ENCODE data around the gene MCM8. TPM values are rescaled to one million over a fixed set of nuclear protein-coding genes. Genes with fewer than 3 reads are reported as not detected.

MCM8 gene
- polyA plus RNA-seq, 1 donor from 2014 or later, result 5.1 TPM

- no peaks in the 10 kb centered on the region for H3K27me3 ChIP-seq (ENCODE audit: insufficient read depth, low read depth, low read length)
- no peak overlapping the region for H3K4me3 ChIP-seq (ENCODE audit: low read length)
- peaks cover 8% of the 10 kb centered on the region for H3K36me3 ChIP-seq (ENCODE audit: insufficient read depth, low read length)
- no peak overlapping the region for H3K4me2 ChIP-seq (ENCODE audit: low read length)
- no peak overlapping the region for H2AFZ ChIP-seq (ENCODE audit: low read depth, low read length)
- no peaks in the 10 kb centered on the region for H3F3A ChIP-seq (ENCODE audit: insufficient read depth, low read length, poor library complexity, severe bottlenecking)
- peaks cover 8% of the 10 kb centered on the region for H3K9me3 ChIP-seq (ENCODE audit: low read length)
- no peaks in the 10 kb centered on the region for H3K79me2 ChIP-seq (replicated peaks; ENCODE audit: insufficient read depth, low read length)
- H3K9ac ChIP-seq (ENCODE audit: low read length), result no peak overlapping the region
- H3K27ac ChIP-seq (ENCODE audit: low read length), result no peak overlapping the region
- H3K9me2 ChIP-seq (ENCODE audit: insufficient read depth, low read length), result no peaks in the 10 kb centered on the region
- no peaks in the 10 kb centered on the region for H4K20me1 ChIP-seq (ENCODE audit: insufficient read depth)
- TF ChIP-seq CTCF (IDR thresholded peaks at IDR 0.05; ENCODE audit: poor library complexity, severe bottlenecking), result no peak
- TF ChIP-seq MXI1 (conservative IDR thresholded peaks at IDR 0.05; ENCODE audit: poor library complexity, severe bottlenecking), result no peak
- TF ChIP-seq TAF1 (IDR thresholded peaks at IDR 0.05; ENCODE audit: low read depth), result no peak
- no peak for TF ChIP-seq EZH2 (IDR thresholded peaks at IDR 0.05; ENCODE audit: borderline replicate concordance, insufficient read depth, low read length, poor library complexity, severe bottlenecking)
- TF ChIP-seq POLR2AphosphoS5 (IDR thresholded peaks at IDR 0.05), result no peak
- TF ChIP-seq EP300 (conservative IDR thresholded peaks at IDR 0.05; ENCODE audit: poor library complexity, severe bottlenecking), result no peak
- no peak for TF ChIP-seq SMC3 (conservative IDR thresholded peaks at IDR 0.05; ENCODE audit: poor library complexity)
- no peak for TF ChIP-seq RAD21 (conservative IDR thresholded peaks at IDR 0.05)
- TF ChIP-seq REST (IDR thresholded peaks at IDR 0.05; ENCODE audit: borderline replicate concordance), result no peak
These were observed 75.6 kb downstream of the MCM8 start for GRCh38 chr20:6026051-6026450.

DNA sequence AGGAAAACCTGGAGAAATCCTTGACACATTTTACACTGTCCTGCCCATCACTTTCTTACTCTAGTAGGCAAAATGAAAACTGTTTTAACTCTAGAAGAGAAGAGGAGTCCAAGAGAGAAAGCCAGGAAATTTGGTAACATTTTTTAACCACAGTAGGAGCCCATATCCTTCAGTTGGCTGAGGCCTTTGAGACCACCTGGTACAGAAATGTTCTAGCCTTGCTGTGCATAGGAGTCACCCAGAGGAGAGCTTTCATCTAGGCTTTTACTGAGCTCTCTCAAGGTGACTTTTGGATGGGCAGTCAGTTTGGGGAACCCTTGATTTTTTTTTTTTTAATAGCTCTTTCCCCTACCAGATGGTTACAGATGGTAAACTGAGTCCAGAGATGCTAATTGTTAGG, 78.4 kb downstream of the MCM8 start:
- Histone ChIP-seq H3K4me2 (ENCODE audit: low read length) (no peak overlapping the region), H3K4me3 (ENCODE audit: low read length) (no peak overlapping the region), H3K79me2 (replicated peaks; ENCODE audit: insufficient read depth, low read length) (no peaks in the 10 kb centered on the region), H3K36me3 (ENCODE audit: insufficient read depth, low read length) (peaks cover 8% of the 10 kb centered on the region), H2AFZ (ENCODE audit: low read depth, low read length) (no peak overlapping the region), H3K27ac (ENCODE audit: low read length) (no peak overlapping the region), H3K9me2 (ENCODE audit: insufficient read depth, low read length) (no peaks in the 10 kb centered on the region), H3K9me3 (ENCODE audit: low read length) (peaks cover 8% of the 10 kb centered on the region), H3K27me3 (ENCODE audit: insufficient read depth, low read depth, low read length) (no peaks in the 10 kb centered on the region), H3F3A (ENCODE audit: insufficient read depth, low read length, poor library complexity, severe bottlenecking) (no peaks in the 10 kb centered on the region), H4K20me1 (ENCODE audit: insufficient read depth) (no peaks in the 10 kb centered on the region), H3K9ac (ENCODE audit: low read length) (no peak overlapping the region)
- no peak for TF ChIP-seq RAD21 (conservative IDR thresholded peaks at IDR 0.05)
- TF ChIP-seq MXI1 (conservative IDR thresholded peaks at IDR 0.05; ENCODE audit: poor library complexity, severe bottlenecking), result no peak
- no peak for TF ChIP-seq REST (IDR thresholded peaks at IDR 0.05; ENCODE audit: borderline replicate concordance)
- no peak for TF ChIP-seq POLR2AphosphoS5 (IDR thresholded peaks at IDR 0.05)
- TF ChIP-seq EZH2 (IDR thresholded peaks at IDR 0.05; ENCODE audit: borderline replicate concordance, insufficient read depth, low read length, poor library complexity, severe bottlenecking), result no peak
- TF ChIP-seq SMC3 (conservative IDR thresholded peaks at IDR 0.05; ENCODE audit: poor library complexity), result no peak
- TF ChIP-seq CTCF (IDR thresholded peaks at IDR 0.05; ENCODE audit: poor library complexity, severe bottlenecking), result no peak
- TF ChIP-seq TAF1 (IDR thresholded peaks at IDR 0.05; ENCODE audit: low read depth), result no peak
- TF ChIP-seq EP300 (conservative IDR thresholded peaks at IDR 0.05; ENCODE audit: poor library complexity, severe bottlenecking), result no peak
